Nephron progenitor cell (in vitro differentiated cells): ENCODE measurements around the gene GALNT12.

Experiments
- DNase-seq: peaks from one replicate; pipeline ENCODE4 v3.0.0; 2021
- H3K27ac Mint-ChIP-seq: 2 replicates; pipeline ENCODE4 v1.8.0; 2021; ENCODE audit warnings: mild to moderate bottlenecking, moderate library complexity, mixed read lengths
- H3K27me3 Mint-ChIP-seq: 2 replicates; pipeline ENCODE4 v1.8.0; 2021; ENCODE audit warnings: mild to moderate bottlenecking, low read depth, mixed read lengths; ENCODE audit not compliant: poor library complexity
- H3K36me3 Mint-ChIP-seq: 2 replicates; pipeline ENCODE4 v1.8.0; 2021; ENCODE audit warnings: low read depth, mixed read lengths
- H3K4me1 Mint-ChIP-seq: 2 replicates; pipeline ENCODE4 v1.8.0; 2021; ENCODE audit warnings: mixed read lengths
- H3K4me3 Mint-ChIP-seq: 2 replicates; pipeline ENCODE4 v1.8.0; 2021; ENCODE audit warnings: mild to moderate bottlenecking, moderate library complexity, mixed read lengths
- H3K9me3 Mint-ChIP-seq: 2 replicates; pipeline ENCODE4 v1.8.0; 2021; ENCODE audit warnings: mild to moderate bottlenecking, moderate library complexity, mixed read lengths
- TF ChIP-seq, protein P1 (sequence below): fragments of 200-600 bp; sonication (generic); IDR thresholded peaks from 2 replicates; pipeline ENCODE4 v1.5.0; 2021; ENCODE audit warnings: antibody characterized with exemption

The GALNT12 gene

DNA sequence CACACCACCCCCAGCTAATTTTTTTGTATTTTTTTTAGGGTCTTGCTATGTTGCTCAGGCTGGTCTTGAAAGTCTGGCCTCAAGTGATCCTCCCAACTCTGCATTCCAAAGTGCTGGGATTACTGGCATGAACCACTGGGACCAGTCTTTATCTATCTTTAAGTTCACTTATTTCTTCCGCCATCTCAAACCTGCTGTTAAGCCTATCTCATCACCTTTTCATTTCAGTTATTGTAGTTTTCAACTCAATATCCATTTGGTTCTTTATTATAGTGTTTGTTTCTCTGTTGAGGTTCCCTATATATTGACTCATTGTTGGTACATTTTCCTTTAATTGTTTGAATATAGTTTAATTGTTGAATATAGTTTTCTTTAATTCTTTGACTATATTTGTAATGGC is 48.1 kb downstream of the GALNT12 start:
- peaks cover 17% of the 10 kb centered on the region for H3K9me3 Mint-ChIP-seq
- peaks cover 13% of the 10 kb centered on the region for H3K27me3 Mint-ChIP-seq
- no peaks in the 10 kb centered on the region for H3K36me3 Mint-ChIP-seq
- no peak overlapping the region for H3K27ac Mint-ChIP-seq
- H3K4me1 Mint-ChIP-seq, result peaks cover 17% of the 10 kb centered on the region
- no peak overlapping the region for H3K4me3 Mint-ChIP-seq
- no peak for DNase-seq
- TF ChIP-seq, protein P1, sequence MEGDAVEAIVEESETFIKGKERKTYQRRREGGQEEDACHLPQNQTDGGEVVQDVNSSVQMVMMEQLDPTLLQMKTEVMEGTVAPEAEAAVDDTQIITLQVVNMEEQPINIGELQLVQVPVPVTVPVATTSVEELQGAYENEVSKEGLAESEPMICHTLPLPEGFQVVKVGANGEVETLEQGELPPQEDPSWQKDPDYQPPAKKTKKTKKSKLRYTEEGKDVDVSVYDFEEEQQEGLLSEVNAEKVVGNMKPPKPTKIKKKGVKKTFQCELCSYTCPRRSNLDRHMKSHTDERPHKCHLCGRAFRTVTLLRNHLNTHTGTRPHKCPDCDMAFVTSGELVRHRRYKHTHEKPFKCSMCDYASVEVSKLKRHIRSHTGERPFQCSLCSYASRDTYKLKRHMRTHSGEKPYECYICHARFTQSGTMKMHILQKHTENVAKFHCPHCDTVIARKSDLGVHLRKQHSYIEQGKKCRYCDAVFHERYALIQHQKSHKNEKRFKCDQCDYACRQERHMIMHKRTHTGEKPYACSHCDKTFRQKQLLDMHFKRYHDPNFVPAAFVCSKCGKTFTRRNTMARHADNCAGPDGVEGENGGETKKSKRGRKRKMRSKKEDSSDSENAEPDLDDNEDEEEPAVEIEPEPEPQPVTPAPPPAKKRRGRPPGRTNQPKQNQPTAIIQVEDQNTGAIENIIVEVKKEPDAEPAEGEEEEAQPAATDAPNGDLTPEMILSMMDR, result no peak

DNA sequence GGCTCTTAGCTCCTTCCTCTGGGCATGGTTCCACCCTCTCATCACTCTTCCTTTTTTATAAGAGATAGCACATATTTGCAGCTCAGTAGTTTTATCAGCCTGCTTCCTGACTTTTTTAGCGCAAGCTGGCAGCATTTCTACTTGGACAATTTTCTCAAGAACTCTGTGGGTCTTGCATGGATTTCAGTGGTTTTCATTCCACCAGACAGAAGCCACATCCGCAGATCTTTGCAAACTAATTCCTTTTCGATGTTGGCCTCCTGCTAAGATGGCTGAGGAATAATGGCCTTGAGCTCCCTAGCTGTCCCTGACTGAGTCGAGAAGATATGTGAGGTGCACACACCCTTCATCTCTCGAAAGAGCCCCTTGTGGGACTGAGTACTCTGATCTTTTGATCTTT is 49.5 kb downstream of the GALNT12 start:
- H3K27ac Mint-ChIP-seq, result no peak overlapping the region
- peaks cover 13% of the 10 kb centered on the region for H3K4me1 Mint-ChIP-seq

DNA sequence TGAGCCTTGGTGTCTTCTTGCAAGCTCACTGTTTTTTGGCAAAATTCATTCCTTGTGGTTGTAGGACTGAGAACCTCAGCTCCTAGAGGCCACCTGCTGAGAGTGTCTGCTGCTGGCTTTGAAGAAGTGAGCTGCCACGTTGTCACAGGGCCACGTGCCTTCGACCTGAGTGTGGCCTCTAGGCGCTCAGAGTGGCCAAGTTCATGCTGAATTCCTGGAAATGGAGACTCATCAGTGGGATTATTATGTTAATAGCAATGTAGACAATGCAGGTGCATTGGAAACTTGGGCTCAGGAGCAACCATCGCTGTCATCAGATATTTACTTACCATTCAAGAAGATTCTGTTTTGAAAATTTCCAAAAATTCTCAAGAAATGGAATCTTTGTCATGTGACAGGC is 52.5 kb downstream of the GALNT12 start:
- H3K9me3 Mint-ChIP-seq, result peaks cover 17% of the 10 kb centered on the region
- TF ChIP-seq, protein P1, result no peak
- H3K27me3 Mint-ChIP-seq, result peaks cover 17% of the 10 kb centered on the region
- no peaks in the 10 kb centered on the region for H3K36me3 Mint-ChIP-seq
- no peak overlapping the region for H3K27ac Mint-ChIP-seq
- DNase-seq, result no peak
- peaks cover 14% of the 10 kb centered on the region for H3K4me1 Mint-ChIP-seq
- H3K4me3 Mint-ChIP-seq, result no peak overlapping the region

More for the DNA sequence above, 49.5 kb downstream of the GALNT12 start:
- H3K9me3 Mint-ChIP-seq, result peaks cover 17% of the 10 kb centered on the region
- no peak for DNase-seq
- TF ChIP-seq, protein P1, result no peak
- no peak overlapping the region for H3K4me3 Mint-ChIP-seq
- peaks cover 13% of the 10 kb centered on the region for H3K27me3 Mint-ChIP-seq
- H3K36me3 Mint-ChIP-seq, result no peaks in the 10 kb centered on the region

DNA sequence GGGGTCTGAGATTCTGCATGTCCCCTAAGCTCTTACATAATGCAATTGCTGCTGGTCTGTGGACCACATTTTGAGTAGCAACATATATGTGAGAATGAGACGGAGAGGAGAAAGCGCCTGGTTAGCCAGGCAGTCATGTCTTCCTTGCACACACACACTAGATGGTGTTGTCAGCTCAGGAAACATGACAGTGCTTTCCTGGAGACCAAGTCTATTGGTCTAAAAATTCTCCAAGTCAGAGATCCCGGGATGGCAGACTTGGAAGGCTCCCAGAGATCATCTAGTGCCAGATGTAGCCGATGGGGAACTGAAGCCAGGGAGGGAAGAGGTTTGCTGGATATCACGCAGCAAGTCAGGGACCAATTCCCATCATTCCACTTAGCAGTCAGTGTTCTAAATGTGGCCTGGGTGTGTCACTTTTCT is 53.4 kb downstream of the GALNT12 start:
- peaks cover 21% of the 10 kb centered on the region for H3K27me3 Mint-ChIP-seq
- H3K4me1 Mint-ChIP-seq, result peaks cover 14% of the 10 kb centered on the region
- TF ChIP-seq, protein P1, result no peak
- H3K9me3 Mint-ChIP-seq, result peaks cover 10% of the 10 kb centered on the region
- no peak overlapping the region for H3K4me3 Mint-ChIP-seq
- no peak for DNase-seq
- no peaks in the 10 kb centered on the region for H3K36me3 Mint-ChIP-seq
- no peak overlapping the region for H3K27ac Mint-ChIP-seq

DNA sequence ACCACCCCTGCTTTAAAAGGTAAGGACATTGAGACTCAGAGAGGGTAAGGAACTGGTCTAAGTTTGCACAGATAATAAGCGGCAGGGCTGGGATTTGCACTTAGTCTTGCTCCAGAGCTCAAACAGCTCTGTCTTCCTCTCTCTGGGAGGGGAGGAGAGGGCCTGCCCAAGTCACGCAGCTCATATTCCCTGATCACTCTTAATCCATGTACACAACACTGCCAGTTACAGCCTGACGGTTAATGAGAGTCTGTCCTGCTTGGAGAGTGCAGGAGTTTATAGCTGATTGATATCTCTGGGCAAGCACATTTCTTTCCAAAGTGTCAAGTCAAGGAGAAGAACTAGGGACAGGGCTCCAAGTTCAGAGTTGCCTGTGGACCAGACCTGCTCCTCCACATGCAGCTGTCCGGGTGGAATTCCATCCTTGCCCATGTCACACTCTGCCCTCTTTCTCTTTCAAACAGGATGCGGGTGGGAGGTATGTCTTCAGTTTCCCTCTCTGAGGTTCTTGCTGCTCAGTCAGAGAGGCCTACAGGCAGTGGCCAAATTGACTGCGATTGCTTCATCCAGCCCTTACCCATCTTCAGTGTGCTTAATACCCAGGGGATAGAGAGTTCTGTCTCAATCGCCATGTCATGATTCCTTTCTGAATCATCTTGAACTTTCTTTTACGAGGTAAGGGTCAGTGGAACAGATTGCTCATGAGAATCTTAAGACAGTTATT is 54.5 kb downstream of the GALNT12 start:
- no peak for DNase-seq
- peak overlapping the region; percentile 55 for H3K27ac Mint-ChIP-seq
- peaks cover 14% of the 10 kb centered on the region for H3K4me1 Mint-ChIP-seq
- no peak overlapping the region for H3K4me3 Mint-ChIP-seq
- TF ChIP-seq, protein P1, result no peak
- peaks cover 23% of the 10 kb centered on the region for H3K27me3 Mint-ChIP-seq
- no peaks in the 10 kb centered on the region for H3K36me3 Mint-ChIP-seq
- no peaks in the 10 kb centered on the region for H3K9me3 Mint-ChIP-seq

DNA sequence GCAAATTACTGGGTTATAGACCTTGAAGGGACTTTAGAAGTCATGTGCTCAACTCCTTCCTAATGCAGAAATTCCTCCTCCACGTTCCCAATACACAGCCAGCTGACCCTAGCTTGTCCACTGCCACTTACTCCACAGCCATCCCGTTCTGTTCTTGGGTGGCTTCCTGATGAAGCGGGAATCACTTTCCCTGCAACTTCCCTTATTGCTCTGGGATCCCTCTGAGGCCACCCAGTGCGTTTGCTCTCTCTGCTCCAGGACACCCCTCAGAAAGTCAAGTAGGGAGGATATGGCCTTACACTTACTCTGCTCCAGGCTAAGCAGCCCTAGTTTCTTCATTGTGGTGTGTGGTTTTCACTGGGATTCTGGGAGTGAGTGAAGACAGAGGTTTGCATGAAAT is 55.5 kb downstream of the GALNT12 start:
- Mint-ChIP-seq H3K4me1 (peaks cover 14% of the 10 kb centered on the region), H3K9me3 (no peaks in the 10 kb centered on the region), H3K27ac (peak overlapping the region; percentile 39), H3K4me3 (no peak overlapping the region), H3K36me3 (no peaks in the 10 kb centered on the region), H3K27me3 (peaks cover 23% of the 10 kb centered on the region)
- TF ChIP-seq, protein P1, result no peak
- no peak for DNase-seq
